GM23338 (cell line): ENCODE results near the gene SLC4A2. TPM values are rescaled to one million over a fixed set of nuclear protein-coding genes. Genes with fewer than 3 reads are reported as not detected.

Experiments used
- ATAC-seq: fragments of 200-7000 bp; cut with Tn5 transposase; 3 replicates; pipeline ENCODE4 v1.9.1; 2020
- DNase-seq: peaks from one replicate; pipeline ENCODE4 v3.0.0-alpha.2; 2015; ENCODE audit warnings: low spot score
- H2AFZ ChIP-seq: fragments of 200-600 bp; sonication (generic); 2 replicates; pipeline ENCODE4 v1.8.0; 2016; ENCODE audit warnings: antibody characterized with exemption, mild to moderate bottlenecking, moderate library complexity
- H3F3A ChIP-seq: fragments of 200-600 bp; sonication (generic); replicated peaks from 2 replicates; pipeline ENCODE4 v1.8.0; 2017; ENCODE audit warnings: antibody characterized with exemption, mixed run types, low read depth
- H3K27ac ChIP-seq: fragments of 200-600 bp; sonication (generic); 2 replicates; pipeline ENCODE4 v1.6.1; 2016; ENCODE audit warnings: low read depth
- H3K27me3 ChIP-seq: fragments of 200-600 bp; sonication (generic); 2 replicates; pipeline ENCODE4 v1.8.0; 2016; ENCODE audit warnings: mild to moderate bottlenecking, mixed run types, moderate library complexity; ENCODE audit not compliant: insufficient read depth
- H3K36me3 ChIP-seq: fragments of 200-600 bp; sonication (generic); 2 replicates; pipeline ENCODE4 v1.8.0; 2016; ENCODE audit warnings: mild to moderate bottlenecking; ENCODE audit not compliant: insufficient read depth
- H3K4me1 ChIP-seq: fragments of 200-600 bp; sonication (generic); 2 replicates; pipeline ENCODE4 v1.8.0; 2016; ENCODE audit warnings: mild to moderate bottlenecking, moderate library complexity; ENCODE audit not compliant: insufficient read depth
- H3K4me2 ChIP-seq: fragments of 200-600 bp; sonication (generic); 2 replicates; pipeline ENCODE4 v1.7.1; 2017; ENCODE audit warnings: mixed run types
- H3K4me3 ChIP-seq: fragments of 200-600 bp; sonication (generic); 2 replicates; pipeline ENCODE4 v1.6.1; 2016; ENCODE audit warnings: mixed run types
- H3K79me2 ChIP-seq: fragments of 200-600 bp; sonication (generic); replicated peaks from 2 replicates; pipeline ENCODE4 v1.8.0; 2017; ENCODE audit warnings: mild to moderate bottlenecking; ENCODE audit not compliant: insufficient read depth
- H3K9me2 ChIP-seq: fragments of 200-600 bp; sonication (generic); 2 replicates; pipeline ENCODE4 v1.8.0; 2017; ENCODE audit not compliant: insufficient read depth
- H4K20me1 ChIP-seq: fragments of 200-600 bp; sonication (generic); replicated peaks from 2 replicates; pipeline ENCODE4 v1.8.0; 2017; ENCODE audit warnings: mild to moderate bottlenecking; ENCODE audit not compliant: insufficient read depth
- H3K27ac Mint-ChIP-seq: 2 replicates; pipeline ENCODE4 v1.8.0; 2020; ENCODE audit warnings: inconsistent platforms, mild to moderate bottlenecking, moderate library complexity, mixed read lengths
- H3K27me3 Mint-ChIP-seq: 3 replicates; pipeline ENCODE4 v1.8.0; 2022; ENCODE audit warnings: low read depth, mild to moderate bottlenecking, moderate library complexity, mixed read lengths, inconsistent platforms; ENCODE audit not compliant: insufficient read depth, poor library complexity
- H3K36me3 Mint-ChIP-seq: 3 replicates; pipeline ENCODE4 v1.8.0; 2021; ENCODE audit warnings: low read depth, mild to moderate bottlenecking, inconsistent platforms, moderate library complexity, mixed read lengths
- H3K4me1 Mint-ChIP-seq: 3 replicates; pipeline ENCODE4 v1.8.0; 2020; ENCODE audit warnings: mild to moderate bottlenecking, inconsistent platforms, mixed read lengths
- H3K4me3 Mint-ChIP-seq: 3 replicates; pipeline ENCODE4 v1.8.0; 2021; ENCODE audit warnings: moderate library complexity, mild to moderate bottlenecking, inconsistent platforms, mixed read lengths
- H3K9me3 Mint-ChIP-seq: 3 replicates; pipeline ENCODE4 v1.8.0; 2020; ENCODE audit warnings: moderate library complexity, mild to moderate bottlenecking, inconsistent platforms, mixed read lengths
- CREB1 ChIP-seq: fragments of 250-450 bp; sonication (Bioruptor Pico); IDR thresholded peaks from 2 replicates; pipeline ENCODE4 v1.5.0; 2020; ENCODE audit warnings: low read depth, mild to moderate bottlenecking, moderate library complexity
- EZH2 ChIP-seq: fragments of 200-600 bp; sonication (generic); IDR thresholded peaks from one replicate; pipeline ENCODE4 v1.8.0; 2017; ENCODE audit warnings: antibody characterized with exemption, mild to moderate bottlenecking, low read depth; ENCODE audit not compliant: unreplicated experiment
- EZH2phosphoT487 ChIP-seq: fragments of 200-600 bp; sonication (generic); IDR thresholded peaks from one replicate; pipeline ENCODE4 v1.8.1; 2018; ENCODE audit warnings: antibody characterized with exemption; ENCODE audit not compliant: unreplicated experiment
- JUNB ChIP-seq: IDR thresholded peaks from one replicate; pipeline ENCODE4 v1.6.1; 2016; ENCODE audit warnings: antibody characterized with exemption; ENCODE audit not compliant: unreplicated experiment
- NANOG ChIP-seq: IDR thresholded peaks from 2 replicates; pipeline ENCODE4 v1.6.1; 2016; ENCODE audit warnings: antibody characterized with exemption, borderline replicate concordance
- POLR2AphosphoS5 ChIP-seq: IDR thresholded peaks from 2 replicates; pipeline ENCODE4 v1.6.1; 2016; ENCODE audit warnings: antibody characterized with exemption, low read depth
- STAT1 ChIP-seq: IDR thresholded peaks from one replicate; pipeline ENCODE4 v1.6.1; 2016; ENCODE audit warnings: antibody characterized with exemption; ENCODE audit not compliant: unreplicated experiment
- ZNF114 ChIP-seq: fragments of 250-450 bp; sonication (Bioruptor Pico); IDR thresholded peaks from 2 replicates; pipeline ENCODE4 v1.5.0; 2020; ENCODE audit warnings: mild to moderate bottlenecking, moderate library complexity
- ZNF462 ChIP-seq: fragments of 250-450 bp; sonication (Bioruptor Pico); IDR thresholded peaks from 2 replicates; pipeline ENCODE4 v1.5.0; 2020; ENCODE audit warnings: mild to moderate bottlenecking, moderate library complexity
- polyA plus RNA-seq: library from polyadenylated mRNA; unstranded; fragments of >200 nt; fragmentation: Nextera tagmentation; extraction: Ambion mirVana; gene quantifications from 2 replicates; pipeline ENCODE4 v1.2.1, GENCODE V29; 2016
- total RNA-seq: library from RNA; depleted of rRNA; stranded (reverse); fragments of >200 nt; shearing (Covaris generic); gene quantifications from 2 replicates; pipeline ENCODE4 v1.2.3, GENCODE V29; 2014
- TF ChIP-seq, protein P1 (sequence below): IDR thresholded peaks from 2 replicates; pipeline ENCODE4 v1.6.1; 2016; ENCODE audit warnings: antibody characterized with exemption
- TF ChIP-seq, protein P2 (sequence below), 2 experiments: fragments of 200-600 bp in 1 of 2; sonication (generic) in 1 of 2; conservative IDR thresholded peaks; 2 replicates each; pipeline versions ENCODE4 v1.5.1 to v1.6.1; 2016 to 2017; ENCODE audit warnings: antibody characterized with exemption in 2 of 2, low read depth in 2 of 2, mild to moderate bottlenecking in 2 of 2, moderate library complexity in 1 of 2

Gene SLC4A2
- total and polyA plus RNA-seq, 2 experiments from 2014 or later: 64.8 to 106 TPM

DNA sequence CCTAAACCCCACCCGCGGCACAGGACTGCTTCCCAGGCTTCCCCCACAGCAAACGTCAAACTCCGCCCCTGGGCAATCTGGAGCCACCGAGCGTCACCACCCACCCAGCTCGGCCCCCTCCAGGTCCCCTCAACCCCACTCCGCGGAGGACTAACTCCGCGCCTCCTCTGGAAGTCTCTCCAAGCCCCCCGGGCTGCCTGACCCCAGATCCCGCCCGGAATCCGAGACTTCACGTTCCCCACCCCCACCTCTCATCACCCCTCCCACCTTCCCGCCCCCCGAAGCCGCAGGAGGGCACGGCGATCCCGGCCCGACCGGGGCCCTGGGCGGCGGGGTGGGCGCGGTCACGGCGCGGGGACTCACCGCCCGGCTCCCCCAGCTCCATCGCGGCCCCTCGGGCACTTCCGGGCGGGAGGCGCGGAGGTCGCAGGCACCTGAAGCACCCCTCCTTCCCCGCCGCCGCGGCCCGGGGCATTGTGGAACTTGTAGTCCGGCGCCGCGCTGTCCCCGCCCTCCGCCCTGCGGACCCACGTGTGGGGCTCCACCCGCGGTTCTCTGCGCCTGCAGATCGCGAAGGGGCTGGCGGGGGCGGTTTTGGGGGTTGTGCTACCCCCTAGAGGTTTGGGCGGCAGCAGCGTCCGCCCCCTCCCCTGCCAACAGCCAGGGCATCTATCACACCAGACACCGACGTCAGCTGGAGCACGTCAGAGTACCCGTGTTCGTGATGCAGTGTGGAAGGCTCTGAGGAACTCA, 23.9 kb downstream of the SLC4A2 start, which contains the start of gene TMUB1:
Gene TMUB1 (minus strand): TSS at position 423 of the 753 bp plus-strand sequence. CDS start 930 bp downstream, outside the sequence.
- TF ChIP-seq, protein P1, sequence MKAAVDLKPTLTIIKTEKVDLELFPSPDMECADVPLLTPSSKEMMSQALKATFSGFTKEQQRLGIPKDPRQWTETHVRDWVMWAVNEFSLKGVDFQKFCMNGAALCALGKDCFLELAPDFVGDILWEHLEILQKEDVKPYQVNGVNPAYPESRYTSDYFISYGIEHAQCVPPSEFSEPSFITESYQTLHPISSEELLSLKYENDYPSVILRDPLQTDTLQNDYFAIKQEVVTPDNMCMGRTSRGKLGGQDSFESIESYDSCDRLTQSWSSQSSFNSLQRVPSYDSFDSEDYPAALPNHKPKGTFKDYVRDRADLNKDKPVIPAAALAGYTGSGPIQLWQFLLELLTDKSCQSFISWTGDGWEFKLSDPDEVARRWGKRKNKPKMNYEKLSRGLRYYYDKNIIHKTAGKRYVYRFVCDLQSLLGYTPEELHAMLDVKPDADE: peak; percentile 69
- TF ChIP-seq ZNF114 (CRISPR knock-in tag) (no peak), EZH2phosphoT487 (no peak), STAT1 (no peak), EZH2 (no peak), NANOG (no peak), JUNB (no peak), POLR2AphosphoS5 (peak; percentile 48; the same call in 1 of the 2 replicates), ZNF462 (CRISPR knock-in tag) (no peak), CREB1 (CRISPR knock-in tag) (0 out of 2 replicates have a peak, but pooled peaks have one; percentile 33)
- TF ChIP-seq, protein P2, sequence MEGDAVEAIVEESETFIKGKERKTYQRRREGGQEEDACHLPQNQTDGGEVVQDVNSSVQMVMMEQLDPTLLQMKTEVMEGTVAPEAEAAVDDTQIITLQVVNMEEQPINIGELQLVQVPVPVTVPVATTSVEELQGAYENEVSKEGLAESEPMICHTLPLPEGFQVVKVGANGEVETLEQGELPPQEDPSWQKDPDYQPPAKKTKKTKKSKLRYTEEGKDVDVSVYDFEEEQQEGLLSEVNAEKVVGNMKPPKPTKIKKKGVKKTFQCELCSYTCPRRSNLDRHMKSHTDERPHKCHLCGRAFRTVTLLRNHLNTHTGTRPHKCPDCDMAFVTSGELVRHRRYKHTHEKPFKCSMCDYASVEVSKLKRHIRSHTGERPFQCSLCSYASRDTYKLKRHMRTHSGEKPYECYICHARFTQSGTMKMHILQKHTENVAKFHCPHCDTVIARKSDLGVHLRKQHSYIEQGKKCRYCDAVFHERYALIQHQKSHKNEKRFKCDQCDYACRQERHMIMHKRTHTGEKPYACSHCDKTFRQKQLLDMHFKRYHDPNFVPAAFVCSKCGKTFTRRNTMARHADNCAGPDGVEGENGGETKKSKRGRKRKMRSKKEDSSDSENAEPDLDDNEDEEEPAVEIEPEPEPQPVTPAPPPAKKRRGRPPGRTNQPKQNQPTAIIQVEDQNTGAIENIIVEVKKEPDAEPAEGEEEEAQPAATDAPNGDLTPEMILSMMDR (conservative IDR thresholded peaks at IDR 0.05; ENCODE audit: low read depth in 2 of 2): no peak
- H3K4me3 Mint-ChIP-seq: peak within 1 kb of the TSS; percentile 82
- Histone ChIP-seq H2AFZ (peak within 1 kb of the TSS; percentile 96), H3F3A (peaks cover 20% of the 10 kb centered on the region), H3K27me3 (peaks cover 33% of the 10 kb centered on the region), H3K79me2 (peaks cover 15% of the 10 kb centered on the region), H3K36me3 (no peaks in the 10 kb centered on the region), H3K4me3 (peak within 1 kb of the TSS; percentile 79), H3K27ac (no peak within 1 kb of the TSS), H3K4me1 (peaks cover 35% of the 10 kb centered on the region), H3K9me2 (no peaks in the 10 kb centered on the region), H4K20me1 (peaks cover 15% of the 10 kb centered on the region), H3K4me2 (peak within 1 kb of the TSS; percentile 98)
- H3K27me3 Mint-ChIP-seq: peaks cover 34% of the 10 kb centered on the region
- H3K36me3 Mint-ChIP-seq: peaks cover 4% of the 10 kb centered on the region; the same call in 1 of the 3 replicates
- H3K4me1 Mint-ChIP-seq: peaks cover 36% of the 10 kb centered on the region
- peak; percentile 83 for DNase-seq
- peaks cover 2% of the 10 kb centered on the region; the same call in 1 of the 3 replicates for H3K9me3 Mint-ChIP-seq
- peak; percentile 11 for ATAC-seq
- no peak within 1 kb of the TSS for H3K27ac Mint-ChIP-seq
